SK-N-SH treated with all-trans-retinoic acid at 6 μM for 48 hours (cell line): ENCODE data around the gene DNMBP.

ENCODE experiments used
- ARNTL ChIP-seq: fragments of 450-650 bp; formaldehyde crosslinking; IDR thresholded peaks from 2 replicates; pipeline ENCODE4 v1.5.0; 2020; ENCODE audit warnings: low read depth, mild to moderate bottlenecking, moderate library complexity, borderline replicate concordance
- CSDC2 ChIP-seq: fragments of 250-450 bp; sonication (Bioruptor Pico); IDR thresholded peaks from 2 replicates; pipeline ENCODE4 v1.5.0; 2020; ENCODE audit warnings: mild to moderate bottlenecking, moderate library complexity
- ESRRG ChIP-seq: fragments of 250-450 bp; sonication (Bioruptor Pico); IDR thresholded peaks from 2 replicates; pipeline ENCODE4 v1.6.1; 2021; ENCODE audit warnings: mild to moderate bottlenecking
- GLIS3 ChIP-seq: fragments of 250-450 bp; sonication (Bioruptor Pico); IDR thresholded peaks from 2 replicates; pipeline ENCODE4 v1.5.0; 2020; ENCODE audit warnings: mild to moderate bottlenecking, moderate library complexity
- RARB ChIP-seq: fragments of 250-450 bp; sonication (Bioruptor Pico); IDR thresholded peaks from 2 replicates; pipeline ENCODE4 v1.8.0; 2021; ENCODE audit warnings: mild to moderate bottlenecking, moderate library complexity
- TCF4 ChIP-seq: fragments of 250-450 bp; sonication (Bioruptor Pico); IDR thresholded peaks from 2 replicates; pipeline ENCODE4 v1.8.0; 2021; ENCODE audit warnings: mild to moderate bottlenecking, moderate library complexity, borderline replicate concordance
- TOX ChIP-seq: fragments of 250-450 bp; sonication (Bioruptor Pico); IDR thresholded peaks from 2 replicates; pipeline ENCODE4 v1.8.0; 2021; ENCODE audit warnings: mild to moderate bottlenecking, moderate library complexity, borderline replicate concordance
- ZFP30 ChIP-seq: fragments of 450-650 bp; formaldehyde crosslinking; IDR thresholded peaks from 2 replicates; pipeline ENCODE4 v1.5.0; 2022; ENCODE audit warnings: mild to moderate bottlenecking, moderate library complexity
- ZNF70 ChIP-seq: fragments of 450-650 bp; formaldehyde crosslinking; IDR thresholded peaks from 2 replicates; pipeline ENCODE4 v1.5.0; 2020; ENCODE audit warnings: mild to moderate bottlenecking, moderate library complexity
- TF ChIP-seq, protein P1 (sequence below): fragments of 250-450 bp; sonication (Bioruptor Pico); IDR thresholded peaks from 2 replicates; pipeline ENCODE4 v1.8.0; 2020; ENCODE audit warnings: mild to moderate bottlenecking, moderate library complexity, borderline replicate concordance
- TF ChIP-seq, protein P2 (sequence below): fragments of 250-450 bp; sonication (Bioruptor Pico); IDR thresholded peaks from 2 replicates; pipeline ENCODE4 v1.5.1; 2021; ENCODE audit warnings: mild to moderate bottlenecking, moderate library complexity
- TF ChIP-seq, protein P3 (sequence below): fragments of 250-450 bp; sonication (Bioruptor Pico); IDR thresholded peaks from 2 replicates; pipeline ENCODE4 v1.5.1; 2020; ENCODE audit warnings: low read depth, mild to moderate bottlenecking, moderate library complexity

DNA sequence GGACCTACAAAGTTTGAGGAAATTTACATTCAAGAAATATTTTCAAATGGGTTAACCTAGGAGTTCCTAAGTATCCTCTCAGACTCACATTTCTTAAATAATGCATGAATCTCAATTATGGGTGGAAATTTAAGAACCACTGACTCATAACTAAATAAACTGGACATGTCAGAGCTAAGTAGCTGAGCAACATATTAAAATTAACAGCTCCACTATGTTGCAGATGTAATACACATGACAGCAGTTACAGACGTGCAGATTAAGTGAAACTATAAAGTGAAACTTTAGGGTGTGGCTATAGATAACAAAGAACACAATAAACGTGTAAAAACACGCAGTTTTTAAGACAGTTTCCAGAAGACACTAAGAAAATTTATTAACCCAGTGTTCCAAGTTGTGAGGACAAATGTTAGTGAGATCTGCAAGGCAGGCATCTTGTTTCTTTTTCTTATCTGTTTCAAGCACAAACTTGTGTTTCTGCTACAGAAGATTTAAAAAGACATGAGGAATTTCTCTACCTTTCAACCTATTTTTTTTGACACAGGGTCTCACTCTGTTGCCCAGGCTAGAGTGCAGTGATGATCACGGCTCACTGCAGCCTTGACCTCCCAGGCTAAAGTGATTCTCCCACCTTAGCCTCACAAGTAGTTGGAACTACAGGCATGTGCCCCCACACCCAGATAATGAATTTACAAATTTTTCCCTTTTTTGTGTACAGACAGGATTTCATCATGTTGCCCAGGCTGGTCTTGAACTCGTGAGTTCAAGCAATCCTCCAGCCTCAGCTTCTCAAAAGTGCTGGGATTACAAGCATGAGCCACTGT is 25.3 kb downstream of the DNMBP start:
- TF ChIP-seq, protein P1, sequence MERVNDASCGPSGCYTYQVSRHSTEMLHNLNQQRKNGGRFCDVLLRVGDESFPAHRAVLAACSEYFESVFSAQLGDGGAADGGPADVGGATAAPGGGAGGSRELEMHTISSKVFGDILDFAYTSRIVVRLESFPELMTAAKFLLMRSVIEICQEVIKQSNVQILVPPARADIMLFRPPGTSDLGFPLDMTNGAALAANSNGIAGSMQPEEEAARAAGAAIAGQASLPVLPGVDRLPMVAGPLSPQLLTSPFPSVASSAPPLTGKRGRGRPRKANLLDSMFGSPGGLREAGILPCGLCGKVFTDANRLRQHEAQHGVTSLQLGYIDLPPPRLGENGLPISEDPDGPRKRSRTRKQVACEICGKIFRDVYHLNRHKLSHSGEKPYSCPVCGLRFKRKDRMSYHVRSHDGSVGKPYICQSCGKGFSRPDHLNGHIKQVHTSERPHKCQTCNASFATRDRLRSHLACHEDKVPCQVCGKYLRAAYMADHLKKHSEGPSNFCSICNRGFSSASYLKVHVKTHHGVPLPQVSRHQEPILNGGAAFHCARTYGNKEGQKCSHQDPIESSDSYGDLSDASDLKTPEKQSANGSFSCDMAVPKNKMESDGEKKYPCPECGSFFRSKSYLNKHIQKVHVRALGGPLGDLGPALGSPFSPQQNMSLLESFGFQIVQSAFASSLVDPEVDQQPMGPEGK (CRISPR knock-in tag), result no peak
- TF ChIP-seq TOX (CRISPR knock-in tag) (peak; percentile 60; the same call in 1 of the 2 replicates), ZNF70 (CRISPR knock-in tag) (no peak), ZFP30 (CRISPR knock-in tag) (no peak), GLIS3 (CRISPR knock-in tag) (no peak), CSDC2 (no peak), TCF4 (CRISPR knock-in tag) (no peak), RARB (CRISPR knock-in tag) (no peak), ESRRG (no peak), ARNTL (no peak)
- TF ChIP-seq, protein P2, sequence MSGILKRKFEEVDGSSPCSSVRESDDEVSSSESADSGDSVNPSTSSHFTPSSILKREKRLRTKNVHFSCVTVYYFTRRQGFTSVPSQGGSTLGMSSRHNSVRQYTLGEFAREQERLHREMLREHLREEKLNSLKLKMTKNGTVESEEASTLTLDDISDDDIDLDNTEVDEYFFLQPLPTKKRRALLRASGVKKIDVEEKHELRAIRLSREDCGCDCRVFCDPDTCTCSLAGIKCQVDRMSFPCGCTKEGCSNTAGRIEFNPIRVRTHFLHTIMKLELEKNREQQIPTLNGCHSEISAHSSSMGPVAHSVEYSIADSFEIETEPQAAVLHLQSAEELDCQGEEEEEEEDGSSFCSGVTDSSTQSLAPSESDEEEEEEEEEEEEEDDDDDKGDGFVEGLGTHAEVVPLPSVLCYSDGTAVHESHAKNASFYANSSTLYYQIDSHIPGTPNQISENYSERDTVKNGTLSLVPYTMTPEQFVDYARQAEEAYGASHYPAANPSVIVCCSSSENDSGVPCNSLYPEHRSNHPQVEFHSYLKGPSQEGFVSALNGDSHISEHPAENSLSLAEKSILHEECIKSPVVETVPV (CRISPR knock-in tag), result no peak
- TF ChIP-seq, protein P3, sequence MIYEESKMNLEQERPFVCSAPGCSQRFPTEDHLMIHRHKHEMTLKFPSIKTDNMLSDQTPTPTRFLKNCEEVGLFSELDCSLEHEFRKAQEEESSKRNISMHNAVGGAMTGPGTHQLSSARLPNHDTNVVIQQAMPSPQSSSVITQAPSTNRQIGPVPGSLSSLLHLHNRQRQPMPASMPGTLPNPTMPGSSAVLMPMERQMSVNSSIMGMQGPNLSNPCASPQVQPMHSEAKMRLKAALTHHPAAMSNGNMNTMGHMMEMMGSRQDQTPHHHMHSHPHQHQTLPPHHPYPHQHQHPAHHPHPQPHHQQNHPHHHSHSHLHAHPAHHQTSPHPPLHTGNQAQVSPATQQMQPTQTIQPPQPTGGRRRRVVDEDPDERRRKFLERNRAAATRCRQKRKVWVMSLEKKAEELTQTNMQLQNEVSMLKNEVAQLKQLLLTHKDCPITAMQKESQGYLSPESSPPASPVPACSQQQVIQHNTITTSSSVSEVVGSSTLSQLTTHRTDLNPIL (CRISPR knock-in tag), result no peak
